Activated CD4-positive, alpha-beta T cell treated with anti-CD3 and anti-CD28 coated beads for 36 hours (primary cell): ENCODE measurements around the gene TOP3B. TPM values are rescaled to one million over a fixed set of nuclear protein-coding genes. Genes with fewer than 3 reads are reported as not detected.
A peak's percentile ranks its signal among the peaks of the same experiment; 100 is the strongest.

Experiments used
- ATAC-seq: fragments of 200-7000 bp; cut with Tn5 transposase; one replicate; pipeline ENCODE4 v1.10.0; 2021; ENCODE audit warnings: mild to moderate bottlenecking, moderate library complexity
- CTCF ChIA-PET: fragments of 350-600 bp; sonication (Branson Sonifier 250); formaldehyde crosslinking; loops from one replicate; lab custom pipeline; 2021; ENCODE audit warnings: antibody characterized with exemption; lab: Charles Lee
- POLR2A ChIA-PET: fragments of 350-600 bp; sonication (Branson Sonifier 250); formaldehyde crosslinking; loops from one replicate; lab custom pipeline; 2021; ENCODE audit warnings: antibody characterized with exemption, inconsistent platforms; lab: Charles Lee
- DNase-seq: peaks from one replicate; pipeline ENCODE4 v3.0.0-alpha.2; 2020
- H3K27ac Mint-ChIP-seq: one replicate; pipeline ENCODE4 v1.8.0; 2021; ENCODE audit warnings: mixed read lengths
- H3K27me3 Mint-ChIP-seq: one replicate; pipeline ENCODE4 v1.8.0; 2021; ENCODE audit warnings: mixed read lengths
- H3K36me3 Mint-ChIP-seq: one replicate; pipeline ENCODE4 v1.8.0; 2021; ENCODE audit warnings: low read depth, mixed read lengths
- H3K4me1 Mint-ChIP-seq: one replicate; pipeline ENCODE4 v1.8.0; 2021; ENCODE audit warnings: mixed read lengths
- H3K4me3 Mint-ChIP-seq: one replicate; pipeline ENCODE4 v1.8.0; 2021; ENCODE audit warnings: mild to moderate bottlenecking, moderate library complexity, mixed read lengths
- H3K9me3 Mint-ChIP-seq: one replicate; pipeline ENCODE4 v1.8.0; 2021; ENCODE audit warnings: low read depth, mixed read lengths
- intact Hi-C, 2 experiments: fragments of 100-400 bp; cut with DNase I in 1 of 2; cut with micrococcal nuclease in 1 of 2; formaldehyde crosslinking; loops; one replicate each; pipeline versions ENCODE4 v1.14.2 to v1.15.1; 2022 to 2024; cut with DNase I, micrococcal nuclease
- total RNA-seq, 2 experiments: library from RNA; stranded (reverse); gene quantifications; one replicate each; pipeline ENCODE4 v1.2.3, GENCODE V29; 2021

Gene TOP3B
- total RNA-seq, 2 experiments from 2014 or later, result 27.3 to 33.8 TPM

DNA sequence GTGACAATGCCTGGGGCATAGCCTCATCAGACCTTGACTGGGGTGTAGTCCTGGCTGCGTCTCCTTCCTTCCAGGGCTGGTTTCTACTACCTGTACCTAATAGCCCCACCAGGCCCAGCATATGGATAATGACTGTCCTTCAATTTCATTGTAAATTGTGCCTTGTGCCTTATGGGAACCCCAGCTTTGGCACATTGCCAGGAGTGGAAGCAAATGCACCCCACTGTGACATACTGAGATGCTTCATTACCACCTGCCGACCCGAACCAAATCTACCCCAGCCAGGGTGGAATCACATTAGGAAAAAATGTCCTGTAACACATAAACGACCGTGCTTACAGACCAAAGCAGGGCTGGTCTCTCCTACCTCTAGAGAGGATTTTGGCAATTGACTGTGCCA is 7.3 kb downstream of the TOP3B start:
- H3K27ac Mint-ChIP-seq, result no peak overlapping the region
- ChIA-PET POLR2A (no interaction called here), CTCF (no interaction called here)
- H3K27me3 Mint-ChIP-seq, result no peaks in the 10 kb centered on the region
- no peak for ATAC-seq
- H3K4me1 Mint-ChIP-seq, result peaks cover 17% of the 10 kb centered on the region
- H3K36me3 Mint-ChIP-seq, result peaks cover 28% of the 10 kb centered on the region
- DNase-seq, result no peak
- H3K9me3 Mint-ChIP-seq, result no peaks in the 10 kb centered on the region
- H3K4me3 Mint-ChIP-seq, result no peak overlapping the region
- intact Hi-C loops, result no loop called here

DNA sequence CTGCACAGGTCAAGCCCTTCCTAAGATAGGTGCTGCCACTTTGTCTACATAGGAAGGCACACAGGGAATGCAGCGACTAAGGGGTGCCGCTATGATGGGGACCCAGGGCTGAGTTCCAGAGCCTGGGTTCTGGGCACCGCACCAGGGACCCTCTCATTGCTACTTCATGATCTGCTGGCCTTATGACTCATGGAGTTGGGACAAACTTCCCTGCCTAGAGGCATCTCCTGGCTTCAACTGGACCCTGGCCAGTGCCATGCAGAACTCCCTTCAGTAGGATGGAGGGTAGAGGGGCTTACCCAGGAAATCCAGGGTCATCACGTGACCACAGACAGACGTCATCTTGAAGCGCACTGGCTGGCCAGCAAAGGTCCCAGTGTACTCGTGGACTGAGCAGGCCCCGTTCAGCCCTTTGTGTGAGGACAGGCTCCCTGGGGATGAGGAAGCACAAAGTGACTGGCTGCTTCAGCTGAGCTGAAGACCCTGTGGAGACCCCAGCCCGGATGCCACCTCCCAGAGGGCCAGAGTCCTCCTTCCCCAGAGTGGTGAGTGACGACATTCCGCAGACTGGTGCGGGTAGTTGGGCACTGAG is 8.4 kb downstream of the TOP3B start:
- peaks cover 30% of the 10 kb centered on the region for H3K36me3 Mint-ChIP-seq

DNA sequence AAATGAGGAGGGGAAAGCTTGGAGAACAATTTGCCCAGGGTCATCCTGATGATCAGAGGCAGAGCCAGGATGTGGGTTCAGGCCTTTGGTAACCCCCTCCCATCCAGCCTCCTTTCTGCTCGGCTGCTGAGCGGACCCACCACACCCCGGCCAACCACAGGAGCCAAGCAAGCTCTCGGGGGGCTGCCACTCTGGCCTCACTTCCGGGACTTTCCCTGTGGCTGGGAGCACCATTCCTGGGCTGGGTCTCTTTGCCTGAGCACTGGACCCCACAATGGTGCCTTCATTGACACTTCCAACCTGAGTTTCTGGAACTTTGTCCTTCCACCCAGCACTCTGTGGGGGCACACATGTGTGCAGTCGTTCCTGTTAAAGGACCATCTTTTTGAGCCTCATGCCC is 9.8 kb downstream of the TOP3B start:
- CTCF ChIA-PET, result interaction anchor here (0.6 to 3.5 kb wide), 21 partner anchors 9 to 1374 kb away, joined by 3 to 28 read pairs (median 3); partner anchors contain the start of genes PPM1F and TOP3B
- Mint-ChIP-seq H3K9me3 (no peaks in the 10 kb centered on the region), H3K27me3 (no peaks in the 10 kb centered on the region), H3K4me3 (no peak overlapping the region), H3K27ac (no peak overlapping the region), H3K36me3 (peaks cover 35% of the 10 kb centered on the region), H3K4me1 (peaks cover 4% of the 10 kb centered on the region)
- intact Hi-C loops, result no loop called here
- POLR2A ChIA-PET, result no interaction called here
- DNase-seq (no peak), ATAC-seq (no peak)

More for the DNA sequence above, 8.4 kb downstream of the TOP3B start:
- no peaks in the 10 kb centered on the region for H3K27me3 Mint-ChIP-seq
- peaks cover 9% of the 10 kb centered on the region for H3K4me1 Mint-ChIP-seq
- ChIA-PET CTCF (no interaction called here), POLR2A (no interaction called here)
- H3K9me3 Mint-ChIP-seq, result no peaks in the 10 kb centered on the region
- no peak for DNase-seq
- intact Hi-C loops, result no loop called here
- no peak overlapping the region for H3K4me3 Mint-ChIP-seq
- ATAC-seq, result no peak
- H3K27ac Mint-ChIP-seq, result no peak overlapping the region

DNA sequence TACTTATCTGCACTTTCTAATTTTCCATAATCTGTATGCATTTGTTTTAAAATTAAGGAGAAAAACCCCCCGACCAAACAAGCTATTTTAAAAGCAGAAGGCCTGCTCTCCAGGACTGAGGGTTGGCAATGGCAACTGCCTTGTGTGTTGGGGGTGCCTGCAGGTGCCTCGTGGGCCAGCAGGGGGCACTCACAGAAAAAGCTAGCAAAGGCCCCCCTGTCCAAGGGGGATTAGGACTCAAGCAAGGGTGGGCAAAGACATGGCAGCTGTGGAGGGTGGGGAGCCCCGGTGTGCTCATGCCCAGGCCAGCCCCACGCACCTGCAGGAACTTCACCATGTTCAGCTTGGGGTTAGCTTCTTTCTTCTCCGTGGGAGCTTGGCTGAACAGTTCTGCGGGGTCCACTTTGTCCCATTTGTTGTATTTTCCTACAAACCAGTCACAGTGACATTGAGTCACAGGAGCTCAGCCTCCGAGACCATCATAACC is 10.3 kb downstream of the TOP3B start:
- ChIA-PET POLR2A (interaction anchor here (0.7 kb wide), 1 partner anchor 139 kb away, joined by 4 read pairs; no protein-coding TSS in a partner anchor), CTCF (interaction anchor here (0.5 to 3.5 kb wide), 25 partner anchors 9 to 1374 kb away, joined by 3 to 28 read pairs (median 3); partner anchors contain the start of genes PPM1F and TOP3B)
- Mint-ChIP-seq H3K4me3 (no peak overlapping the region), H3K36me3 (peaks cover 35% of the 10 kb centered on the region), H3K4me1 (no peaks in the 10 kb centered on the region), H3K9me3 (no peaks in the 10 kb centered on the region), H3K27ac (no peak overlapping the region), H3K27me3 (no peaks in the 10 kb centered on the region)
- peak; percentile 63 for ATAC-seq
- intact Hi-C loops, result no loop called here
- DNase-seq, result peak; percentile 72

DNA sequence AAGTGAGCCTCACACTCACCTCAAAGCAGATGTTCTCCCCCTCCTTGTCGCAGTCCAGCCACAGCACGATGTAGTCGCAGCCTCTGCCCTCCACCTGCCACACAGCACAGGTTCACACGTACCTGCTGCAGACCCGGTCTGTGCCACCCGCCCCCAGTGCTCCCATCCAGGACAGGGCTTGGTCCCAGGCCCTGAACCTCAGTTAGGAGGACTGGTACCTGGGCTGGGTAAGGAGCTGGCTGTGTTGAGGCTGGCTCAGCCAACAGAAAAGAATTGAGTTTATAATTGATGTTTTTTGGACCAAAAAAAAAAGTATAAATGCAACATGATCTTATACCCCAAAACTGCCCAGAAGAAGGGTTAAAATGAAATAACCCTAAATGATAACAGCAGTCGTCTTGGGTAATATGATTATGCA is 10.7 kb downstream of the TOP3B start:
- H3K36me3 Mint-ChIP-seq, result peaks cover 39% of the 10 kb centered on the region
- no peaks in the 10 kb centered on the region for H3K9me3 Mint-ChIP-seq
- no peak overlapping the region for H3K27ac Mint-ChIP-seq
- intact Hi-C loops, result no loop called here
- DNase-seq (no peak), ATAC-seq (no peak)
- H3K4me3 Mint-ChIP-seq, result no peak overlapping the region
- CTCF ChIA-PET, result interaction anchor here (0.5 to 3.5 kb wide), 19 partner anchors 9 to 738 kb away, joined by 3 to 28 read pairs (median 3); partner anchors contain the start of genes PPM1F and TOP3B
- POLR2A ChIA-PET, result interaction anchor here (0.7 kb wide), 1 partner anchor 140 kb away, joined by 4 read pairs; no protein-coding TSS in a partner anchor
- no peaks in the 10 kb centered on the region for H3K4me1 Mint-ChIP-seq
- H3K27me3 Mint-ChIP-seq, result no peaks in the 10 kb centered on the region

DNA sequence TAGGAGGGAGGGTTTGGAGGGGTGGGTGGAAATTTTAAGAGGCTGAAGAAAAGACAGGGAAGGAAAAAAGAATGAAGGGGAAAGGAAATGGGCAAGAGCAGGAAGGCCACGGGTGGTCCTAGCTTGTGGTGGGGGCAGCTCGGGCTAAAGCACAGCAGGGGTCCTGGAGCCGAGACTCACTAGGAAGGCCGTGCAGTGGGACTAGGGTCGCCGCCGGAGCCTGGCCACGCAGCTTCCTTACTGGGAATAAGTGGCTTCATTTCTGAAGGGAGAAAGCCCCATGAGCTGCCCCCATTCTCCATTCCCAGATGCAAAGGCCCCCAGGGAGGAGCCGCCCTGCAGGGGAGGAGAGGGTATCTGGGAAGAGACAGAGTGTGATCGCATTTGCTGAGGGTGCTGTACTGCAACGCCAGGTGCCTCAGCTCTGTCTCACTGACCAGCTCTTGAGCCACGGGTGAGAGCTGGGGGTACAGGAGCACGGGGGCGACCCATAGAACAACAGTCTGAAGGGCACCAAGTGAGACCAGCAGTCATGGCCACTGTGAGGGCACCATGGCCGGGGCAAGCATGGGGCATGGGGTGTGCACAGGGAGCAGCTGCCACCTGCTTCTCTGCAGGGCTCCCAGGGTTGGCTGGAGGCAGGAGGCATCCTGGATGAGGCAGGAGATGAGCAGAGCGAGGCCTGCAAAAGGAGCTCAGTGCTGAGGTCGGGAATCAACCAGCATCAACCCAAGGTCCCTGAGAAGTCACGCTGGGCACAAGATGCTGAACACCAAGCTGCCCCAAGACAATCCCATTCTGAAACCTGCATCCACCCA is 11.6 kb downstream of the TOP3B start:
- no peak for DNase-seq

DNA sequence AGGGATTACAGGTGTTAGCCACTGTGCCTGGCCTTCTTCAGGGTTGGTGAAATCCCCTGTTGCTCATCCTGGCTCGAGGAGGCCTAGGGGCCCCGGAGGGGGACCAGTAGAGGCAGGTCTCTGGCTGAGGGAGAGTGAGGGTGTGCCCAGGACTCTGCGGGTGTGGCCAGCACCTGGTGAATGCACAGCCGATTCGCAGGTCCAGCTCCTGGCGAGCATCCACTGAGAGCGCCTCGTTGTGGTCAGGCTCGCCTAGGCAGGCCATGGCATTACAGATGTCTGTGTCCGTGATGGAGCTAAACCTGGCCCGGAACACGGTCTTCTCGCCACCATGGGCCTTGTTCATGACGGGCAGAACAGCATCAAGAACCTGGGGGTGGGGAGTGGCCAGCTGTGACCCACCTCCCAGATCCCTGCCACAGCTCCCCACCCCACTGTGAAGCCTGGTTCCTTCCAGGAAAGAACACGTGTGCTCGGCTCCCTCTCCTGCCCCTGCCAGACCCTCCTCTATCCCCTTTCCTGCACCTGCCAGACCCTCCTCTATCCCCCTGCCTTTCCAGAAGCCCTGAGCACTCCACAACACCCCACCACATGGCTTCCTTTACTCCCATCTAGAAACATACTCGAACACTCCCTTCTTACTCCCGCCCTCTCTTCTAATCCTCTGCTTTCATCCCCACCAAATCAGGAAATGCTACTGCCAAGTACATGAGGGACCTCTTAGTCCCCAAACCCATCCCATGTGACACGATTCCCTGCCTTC is 12.4 kb downstream of the TOP3B start:
- no peak overlapping the region for H3K27ac Mint-ChIP-seq
- no peaks in the 10 kb centered on the region for H3K4me1 Mint-ChIP-seq

More for the DNA sequence above, 11.6 kb downstream of the TOP3B start:
- H3K27me3 Mint-ChIP-seq, result no peaks in the 10 kb centered on the region
- no peak for ATAC-seq
- POLR2A ChIA-PET, result no interaction called here
- no peak overlapping the region for H3K4me3 Mint-ChIP-seq
- CTCF ChIA-PET, result interaction anchor here (1.3 to 3.5 kb wide), 5 partner anchors 11 to 196 kb away, joined by 3 to 28 read pairs (median 6); partner anchors contain the start of genes PPM1F and TOP3B
- peaks cover 45% of the 10 kb centered on the region for H3K36me3 Mint-ChIP-seq
- no peaks in the 10 kb centered on the region for H3K9me3 Mint-ChIP-seq
- H3K4me1 Mint-ChIP-seq, result no peaks in the 10 kb centered on the region
- no peak overlapping the region for H3K27ac Mint-ChIP-seq
- intact Hi-C loops, result loop anchor here in 1 of 2 experiments (1.0 kb wide), 1 partner anchor 7 kb away; no protein-coding TSS in a partner anchor

DNA sequence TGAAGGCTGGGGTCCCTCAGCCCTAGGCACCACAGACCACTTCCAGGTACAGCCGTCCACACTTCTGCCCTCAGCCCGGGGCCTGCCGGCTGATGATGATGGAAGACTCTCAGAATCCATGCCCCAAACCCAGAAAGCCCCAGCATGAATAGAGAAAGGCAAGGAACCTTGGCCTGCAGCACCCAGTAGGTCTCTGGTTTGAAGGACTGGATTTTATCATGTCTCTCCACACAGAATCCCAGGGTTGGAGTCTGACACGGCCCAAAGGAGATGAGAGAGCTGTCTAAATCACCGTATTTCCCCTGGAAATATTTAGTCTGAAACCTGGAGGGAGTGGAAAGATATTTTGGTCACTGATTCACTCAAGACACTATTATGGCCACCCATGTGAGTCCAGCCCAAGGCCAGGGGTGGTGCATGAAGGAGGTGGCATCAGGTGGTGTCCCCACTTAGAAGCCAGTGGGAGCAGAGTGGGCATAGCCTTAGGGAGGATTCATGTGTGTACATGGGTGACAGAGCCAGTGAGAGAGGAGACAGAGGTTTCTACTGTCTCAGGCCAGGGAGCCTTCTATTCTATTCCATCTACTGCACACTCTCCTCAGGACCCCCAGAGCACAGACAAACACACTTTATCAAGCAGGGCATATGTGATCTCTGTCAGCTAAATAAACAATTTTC is 14.0 kb downstream of the TOP3B start:
- Mint-ChIP-seq H3K4me3 (no peak overlapping the region), H3K27me3 (no peaks in the 10 kb centered on the region), H3K27ac (no peak overlapping the region), H3K36me3 (peaks cover 38% of the 10 kb centered on the region), H3K9me3 (no peaks in the 10 kb centered on the region), H3K4me1 (no peaks in the 10 kb centered on the region)
- ATAC-seq (no peak), DNase-seq (no peak)
- intact Hi-C loops, result no loop called here
- ChIA-PET CTCF (interaction anchor here (0.8 to 1.6 kb wide), 3 partner anchors 14 to 297 kb away, joined by 3 to 4 read pairs (median 3); partner anchors contain the start of gene TOP3B), POLR2A (no interaction called here)

More for the DNA sequence above, 12.4 kb downstream of the TOP3B start:
- ChIA-PET CTCF (interaction anchor here (0.9 to 3.5 kb wide), 2 partner anchors 12 to 91 kb away, joined by 3 to 28 read pairs; partner anchors contain the start of gene TOP3B), POLR2A (no interaction called here)
- Mint-ChIP-seq H3K36me3 (peaks cover 43% of the 10 kb centered on the region), H3K9me3 (no peaks in the 10 kb centered on the region), H3K4me3 (no peak overlapping the region), H3K27me3 (no peaks in the 10 kb centered on the region)
- intact Hi-C loops, result loop anchor here in 1 of 2 experiments (1.0 kb wide), 1 partner anchor 8 kb away; no protein-coding TSS in a partner anchor
- DNase-seq, result no peak
- ATAC-seq, result no peak

DNA sequence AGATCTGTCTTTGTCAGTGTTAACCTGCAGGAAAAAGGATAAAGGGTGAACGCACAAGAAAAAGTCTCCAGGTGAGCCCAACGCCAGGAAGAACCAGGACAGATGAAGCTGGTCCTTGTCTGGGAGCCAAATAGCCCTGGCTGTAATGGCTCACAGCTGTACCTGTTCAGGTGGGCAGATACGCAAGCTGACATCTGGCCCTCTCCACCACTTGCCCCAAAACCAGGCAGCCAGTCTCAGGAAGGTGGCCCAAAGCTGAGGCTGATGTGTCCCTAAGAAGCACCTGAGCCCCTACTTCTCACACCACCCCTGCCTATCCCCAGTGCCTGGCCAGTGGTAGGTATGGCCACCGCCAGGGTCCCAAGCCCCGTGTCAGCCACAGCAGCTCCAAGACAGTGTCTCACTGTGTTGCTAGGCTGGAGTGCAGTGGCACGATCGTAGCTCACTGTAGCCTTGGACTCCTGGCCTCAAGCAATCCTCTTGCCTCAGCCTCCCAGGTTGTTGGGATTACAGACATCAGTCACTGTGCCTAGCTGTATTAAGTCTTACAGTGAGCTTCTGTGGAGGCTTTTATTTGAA is 14.8 kb downstream of the TOP3B start:
- Mint-ChIP-seq H3K4me3 (no peak overlapping the region), H3K36me3 (peaks cover 38% of the 10 kb centered on the region), H3K27ac (no peak overlapping the region), H3K9me3 (no peaks in the 10 kb centered on the region), H3K27me3 (no peaks in the 10 kb centered on the region), H3K4me1 (no peaks in the 10 kb centered on the region)
- intact Hi-C loops, result no loop called here
- ATAC-seq (no peak), DNase-seq (no peak)
- ChIA-PET CTCF (interaction anchor here (1.6 kb wide), 1 partner anchor 14 kb away, joined by 4 read pairs; the partner anchor contains the start of gene TOP3B), POLR2A (no interaction called here)
